ENCODE data around the gene BTAF1.

BTAF1 gene

DNA sequence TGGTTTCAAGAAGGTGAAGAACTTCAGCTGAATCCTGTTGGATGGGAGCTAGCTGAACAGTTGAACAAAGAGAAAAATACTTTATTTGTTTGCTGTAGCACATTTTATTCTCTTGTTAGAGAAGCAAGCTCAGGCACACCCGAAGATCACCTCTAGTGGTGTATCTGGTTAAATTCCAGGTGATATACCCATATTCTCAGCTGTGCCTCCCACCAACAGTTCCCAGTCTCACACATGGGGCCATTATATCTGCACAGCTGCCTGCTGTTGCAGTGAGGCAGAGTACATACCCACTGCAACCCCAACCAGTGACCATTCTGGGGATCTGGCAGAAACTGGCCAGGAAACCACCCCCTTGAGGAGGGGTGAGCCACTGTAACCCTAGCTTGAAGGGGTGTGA, 9.2 kb downstream of the BTAF1 start:
- Mint-ChIP-seq H3K4me1 (ENCODE audit: low read depth) (peaks cover 23% of the 10 kb centered on the region), H3K36me3 (ENCODE audit: low read depth) (peaks cover 39% of the 10 kb centered on the region), H3K9me3 (no peaks in the 10 kb centered on the region), H3K4me3 (no peak overlapping the region), H3K27me3 (ENCODE audit: low read depth) (no peaks in the 10 kb centered on the region), H3K27ac (no peak overlapping the region)

GRCh38 chr10:91935886-91936285, 12.3 kb downstream of the BTAF1 start:
- peaks cover 28% of the 10 kb centered on the region for H3K4me1 Mint-ChIP-seq (ENCODE audit: low read depth)

GRCh38 chr10:91939653-91940052, 16.1 kb downstream of the BTAF1 start:
- Mint-ChIP-seq H3K4me3 (no peak overlapping the region), H3K9me3 (no peaks in the 10 kb centered on the region), H3K4me1 (ENCODE audit: low read depth) (peaks cover 17% of the 10 kb centered on the region), H3K36me3 (ENCODE audit: low read depth) (peaks cover 41% of the 10 kb centered on the region), H3K27me3 (ENCODE audit: low read depth) (no peaks in the 10 kb centered on the region), H3K27ac (no peak overlapping the region)

More at GRCh38 chr10:91935886-91936285, 12.3 kb downstream of the BTAF1 start:
- Mint-ChIP-seq H3K9me3 (no peaks in the 10 kb centered on the region), H3K4me3 (no peak overlapping the region), H3K36me3 (ENCODE audit: low read depth) (peaks cover 48% of the 10 kb centered on the region), H3K27me3 (ENCODE audit: low read depth) (no peaks in the 10 kb centered on the region), H3K27ac (no peak overlapping the region)

GRCh38 chr10:91941426-91941825, 17.9 kb downstream of the BTAF1 start:
- no peaks in the 10 kb centered on the region for H3K27me3 Mint-ChIP-seq (ENCODE audit: low read depth)
- peaks cover 32% of the 10 kb centered on the region for H3K36me3 Mint-ChIP-seq (ENCODE audit: low read depth)
- H3K27ac Mint-ChIP-seq = no peak overlapping the region
- no peaks in the 10 kb centered on the region for H3K9me3 Mint-ChIP-seq
- no peak overlapping the region for H3K4me3 Mint-ChIP-seq
- H3K4me1 Mint-ChIP-seq (ENCODE audit: low read depth) = peaks cover 22% of the 10 kb centered on the region

- Mint-ChIP-seq H3K4me1 (ENCODE audit: low read depth) (peaks cover 19% of the 10 kb centered on the region), H3K4me3 (peak overlapping the region; percentile 27), H3K9me3 (no peaks in the 10 kb centered on the region), H3K27me3 (ENCODE audit: low read depth) (no peaks in the 10 kb centered on the region), H3K36me3 (ENCODE audit: low read depth) (peaks cover 20% of the 10 kb centered on the region), H3K27ac (peak overlapping the region; percentile 74)
Observed at GRCh38 chr10:91944880-91945630, 21.5 kb downstream of the BTAF1 start.

DNA sequence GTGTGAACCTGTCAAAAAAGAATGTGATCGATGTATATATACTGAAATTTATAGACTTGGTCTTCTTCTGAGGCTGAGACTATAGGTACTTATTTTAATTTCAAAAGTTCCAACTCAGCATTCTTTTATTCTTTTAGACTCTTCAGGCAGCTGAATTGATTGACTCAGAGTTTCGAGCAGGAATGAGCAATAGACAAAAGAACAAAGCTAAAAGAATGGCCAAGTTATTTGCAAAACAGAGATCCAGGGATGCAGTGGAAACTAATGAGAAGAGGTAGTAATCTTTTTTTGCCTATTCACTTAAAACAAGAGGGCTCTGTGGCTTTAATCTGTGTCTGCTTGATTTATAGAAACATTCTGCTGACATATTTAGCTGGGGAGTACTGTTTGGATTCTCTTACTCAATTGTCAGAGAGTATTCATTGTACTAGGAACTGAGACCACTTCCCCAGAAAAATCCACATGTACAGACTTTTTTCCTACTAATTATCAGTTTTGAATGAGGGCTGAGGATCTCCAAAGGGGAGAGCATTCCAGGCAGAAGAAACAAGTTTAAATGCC, 30.1 kb downstream of the BTAF1 start:
- H3K4me3 Mint-ChIP-seq = no peak overlapping the region
- H3K9me3 Mint-ChIP-seq = no peaks in the 10 kb centered on the region
- H3K27me3 Mint-ChIP-seq (ENCODE audit: low read depth) = no peaks in the 10 kb centered on the region
- no peak overlapping the region for H3K27ac Mint-ChIP-seq
- peaks cover 1% of the 10 kb centered on the region for H3K4me1 Mint-ChIP-seq (ENCODE audit: low read depth)
- H3K36me3 Mint-ChIP-seq (ENCODE audit: low read depth) = peaks cover 45% of the 10 kb centered on the region

- Mint-ChIP-seq H3K4me3 (no peak overlapping the region), H3K27ac (no peak overlapping the region), H3K27me3 (ENCODE audit: low read depth) (no peaks in the 10 kb centered on the region), H3K36me3 (ENCODE audit: low read depth) (peaks cover 50% of the 10 kb centered on the region), H3K9me3 (no peaks in the 10 kb centered on the region), H3K4me1 (ENCODE audit: low read depth) (peaks cover 1% of the 10 kb centered on the region)
Observed at GRCh38 chr10:91955114-91955513, 31.5 kb downstream of the BTAF1 start.

DNA sequence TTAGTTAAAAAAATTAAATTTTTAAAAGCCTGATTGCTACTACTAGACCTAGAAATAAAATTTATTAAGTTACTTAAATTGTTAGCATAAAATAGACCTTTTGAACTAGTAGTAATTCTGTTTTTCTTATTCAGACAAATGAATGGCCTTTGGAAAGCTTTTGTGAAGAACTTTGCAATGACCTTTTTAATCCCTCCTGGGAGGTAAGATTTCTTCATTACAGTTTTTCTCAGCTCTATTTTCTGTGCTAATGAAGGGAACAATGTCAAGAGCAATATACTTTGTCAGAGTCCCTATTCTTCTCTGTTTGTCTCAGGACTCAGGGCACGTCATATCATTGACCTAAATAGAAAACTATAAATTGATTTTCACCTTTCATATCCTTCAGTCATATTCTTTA, 33.5 kb downstream of the BTAF1 start:
- H3K4me3 Mint-ChIP-seq = no peak overlapping the region
- peaks cover 53% of the 10 kb centered on the region for H3K36me3 Mint-ChIP-seq (ENCODE audit: low read depth)
- no peak overlapping the region for H3K27ac Mint-ChIP-seq
- H3K9me3 Mint-ChIP-seq = no peaks in the 10 kb centered on the region
- no peaks in the 10 kb centered on the region for H3K27me3 Mint-ChIP-seq (ENCODE audit: low read depth)
- no peaks in the 10 kb centered on the region for H3K4me1 Mint-ChIP-seq (ENCODE audit: low read depth)

DNA sequence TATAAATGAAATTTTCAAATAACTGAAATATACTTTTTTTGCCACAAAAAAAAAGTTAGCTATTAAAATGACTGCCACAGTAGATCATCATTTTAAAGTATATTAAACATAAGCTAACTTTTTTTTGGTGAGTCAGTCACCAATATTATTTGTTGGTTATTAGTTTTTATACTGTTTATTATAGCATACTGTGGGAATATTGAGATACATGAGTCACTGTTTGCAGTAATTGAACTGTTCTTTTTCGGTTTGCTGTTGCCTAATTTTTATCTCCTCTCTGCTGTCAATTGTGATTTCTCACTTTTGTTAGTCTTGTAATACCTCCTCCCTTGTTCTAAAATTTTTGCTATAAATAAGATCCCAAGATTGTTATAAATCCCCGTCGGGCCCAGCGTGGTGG, 45.7 kb downstream of the BTAF1 start:
- Mint-ChIP-seq H3K9me3 (no peaks in the 10 kb centered on the region), H3K4me3 (no peak overlapping the region), H3K36me3 (ENCODE audit: low read depth) (peaks cover 49% of the 10 kb centered on the region), H3K27ac (no peak overlapping the region), H3K4me1 (ENCODE audit: low read depth) (peaks cover 13% of the 10 kb centered on the region), H3K27me3 (ENCODE audit: low read depth) (no peaks in the 10 kb centered on the region)

GRCh38 chr10:91974960-91975359, 51.4 kb downstream of the BTAF1 start:
- no peak overlapping the region for H3K27ac Mint-ChIP-seq
- H3K27me3 Mint-ChIP-seq (ENCODE audit: low read depth) = no peaks in the 10 kb centered on the region
- H3K4me3 Mint-ChIP-seq = no peak overlapping the region
- H3K9me3 Mint-ChIP-seq = no peaks in the 10 kb centered on the region
- H3K4me1 Mint-ChIP-seq (ENCODE audit: low read depth) = peaks cover 24% of the 10 kb centered on the region
- H3K36me3 Mint-ChIP-seq (ENCODE audit: low read depth) = peaks cover 45% of the 10 kb centered on the region

- Mint-ChIP-seq H3K4me3 (no peak overlapping the region), H3K9me3 (no peaks in the 10 kb centered on the region), H3K27ac (no peak overlapping the region), H3K27me3 (ENCODE audit: low read depth) (no peaks in the 10 kb centered on the region), H3K4me1 (ENCODE audit: low read depth) (peaks cover 24% of the 10 kb centered on the region), H3K36me3 (ENCODE audit: low read depth) (peaks cover 45% of the 10 kb centered on the region)
Observed at GRCh38 chr10:91975438-91975837, 51.9 kb downstream of the BTAF1 start.

DNA sequence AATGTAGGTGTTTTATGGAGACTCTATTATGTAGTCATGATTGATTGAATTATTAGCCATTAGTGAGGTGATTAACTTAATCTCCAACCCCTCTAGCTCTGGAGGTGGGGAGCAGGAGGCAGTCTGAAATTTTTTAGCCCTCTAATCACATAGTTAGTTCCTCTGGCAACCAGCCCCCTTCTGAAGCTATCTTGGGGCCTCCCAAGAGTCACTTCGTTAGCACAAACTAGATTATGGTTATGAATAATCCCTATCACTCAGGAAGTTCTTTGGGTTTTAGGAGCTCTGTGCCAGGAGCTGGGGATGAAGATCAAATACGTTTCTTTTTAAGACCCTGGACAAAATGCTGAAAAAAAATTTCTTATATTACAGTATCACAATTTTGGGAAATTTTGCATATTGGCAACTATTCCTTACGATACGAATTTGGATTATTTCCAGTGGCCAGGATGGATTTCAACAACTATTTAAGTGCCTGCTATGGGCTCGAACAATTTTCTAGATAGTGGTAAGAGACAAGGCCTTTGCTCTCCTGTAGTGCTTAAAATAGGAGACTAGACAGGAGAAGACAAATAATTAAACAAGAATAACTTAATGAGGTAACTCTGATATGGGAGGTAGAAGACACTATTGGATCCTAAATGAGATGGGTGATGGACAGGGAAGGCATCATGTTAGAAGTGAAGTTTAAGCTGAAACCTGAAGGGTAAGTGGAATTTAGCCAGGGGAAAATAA, 52.9 kb downstream of the BTAF1 start:
- Mint-ChIP-seq H3K4me1 (ENCODE audit: low read depth) (peaks cover 24% of the 10 kb centered on the region), H3K27ac (no peak overlapping the region), H3K27me3 (ENCODE audit: low read depth) (no peaks in the 10 kb centered on the region), H3K36me3 (ENCODE audit: low read depth) (peaks cover 48% of the 10 kb centered on the region), H3K9me3 (no peaks in the 10 kb centered on the region), H3K4me3 (no peak overlapping the region)

DNA sequence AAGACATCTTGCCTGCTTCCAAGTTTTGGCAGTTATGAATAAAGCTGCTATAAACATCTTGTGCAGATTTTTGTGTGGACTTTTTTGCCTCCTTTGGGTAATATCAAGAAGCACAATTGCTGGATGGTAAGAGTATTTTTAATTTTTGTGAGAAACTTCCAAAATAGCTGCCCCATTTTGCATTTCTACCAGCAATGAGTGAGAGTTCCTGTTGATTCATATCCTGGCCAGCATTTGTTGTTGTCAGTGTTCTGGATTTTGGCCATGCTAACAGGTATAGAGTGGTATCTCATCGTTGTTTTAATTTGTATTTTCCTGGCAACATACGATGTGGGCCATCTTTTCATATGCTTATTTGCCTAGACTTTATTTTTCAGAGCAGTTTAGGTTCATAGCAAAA, 53.9 kb downstream of the BTAF1 start:
- no peaks in the 10 kb centered on the region for H3K9me3 Mint-ChIP-seq
- H3K4me1 Mint-ChIP-seq (ENCODE audit: low read depth) = peaks cover 23% of the 10 kb centered on the region
- H3K36me3 Mint-ChIP-seq (ENCODE audit: low read depth) = peaks cover 46% of the 10 kb centered on the region
- H3K27ac Mint-ChIP-seq = no peak overlapping the region
- H3K4me3 Mint-ChIP-seq = no peak overlapping the region
- H3K27me3 Mint-ChIP-seq (ENCODE audit: low read depth) = no peaks in the 10 kb centered on the region

DNA sequence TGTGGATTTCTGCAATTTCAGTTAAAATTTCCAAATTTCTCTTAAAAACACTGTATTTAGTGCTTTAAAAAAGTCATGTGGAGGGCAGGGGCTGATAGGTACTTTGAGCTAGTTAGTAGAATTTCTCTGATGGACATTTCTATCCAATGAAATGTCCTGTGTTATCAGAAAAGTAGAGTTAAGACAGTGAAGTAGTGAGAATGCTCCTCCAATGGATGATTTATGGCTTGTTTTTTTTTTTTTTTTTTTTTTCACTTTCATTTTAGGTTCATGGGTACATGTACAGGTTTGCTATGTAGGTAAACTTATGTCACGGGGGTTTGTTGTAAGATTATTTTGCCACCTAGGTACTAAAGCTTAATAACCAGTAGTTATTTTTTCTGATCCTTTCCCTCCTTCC, 55.0 kb downstream of the BTAF1 start:
- H3K4me1 Mint-ChIP-seq (ENCODE audit: low read depth) = peaks cover 24% of the 10 kb centered on the region
- no peak overlapping the region for H3K4me3 Mint-ChIP-seq
- no peaks in the 10 kb centered on the region for H3K9me3 Mint-ChIP-seq
- H3K36me3 Mint-ChIP-seq (ENCODE audit: low read depth) = peaks cover 52% of the 10 kb centered on the region
- no peaks in the 10 kb centered on the region for H3K27me3 Mint-ChIP-seq (ENCODE audit: low read depth)
- no peak overlapping the region for H3K27ac Mint-ChIP-seq

- Mint-ChIP-seq H3K27ac (no peak overlapping the region), H3K4me3 (no peak overlapping the region), H3K27me3 (ENCODE audit: low read depth) (no peaks in the 10 kb centered on the region), H3K9me3 (no peaks in the 10 kb centered on the region), H3K4me1 (ENCODE audit: low read depth) (peaks cover 22% of the 10 kb centered on the region), H3K36me3 (ENCODE audit: low read depth) (peaks cover 57% of the 10 kb centered on the region)
Observed at GRCh38 chr10:91980319-91980718, 56.7 kb downstream of the BTAF1 start.
